HG02852 (cell line): Measurements from ENCODE around the gene UGT1A5.

Experiments used
- ATAC-seq: cut with Tn5 transposase; IDR thresholded peaks from one replicate; pipeline ENCODE4 v1.9.1; 2021; ENCODE audit warnings: mild to moderate bottlenecking, moderate library complexity; ENCODE audit not compliant: unreplicated experiment

The UGT1A5 gene

GRCh38 chr2:233775414-233775813 lies 62.7 kb downstream of the UGT1A5 start:
- ATAC-seq, result no peak

DNA sequence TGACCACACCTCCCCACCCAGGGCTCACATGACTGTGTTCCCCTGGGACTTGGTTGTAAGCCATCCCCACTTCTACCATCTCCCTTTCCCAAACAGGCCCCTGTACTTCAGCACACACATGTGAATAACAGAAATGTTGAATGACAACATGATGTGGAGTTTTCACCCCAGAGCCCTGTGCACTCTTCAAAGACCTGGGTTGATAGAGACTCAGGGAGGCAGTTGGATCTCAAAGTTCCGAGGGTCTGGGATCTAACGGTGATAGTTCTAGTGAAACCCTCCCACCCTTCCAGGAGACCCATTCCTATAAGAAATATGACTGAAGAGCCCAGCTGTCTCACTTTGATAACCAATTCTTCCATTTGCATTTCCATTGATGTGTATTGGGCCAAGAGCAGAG lies 65.3 kb downstream of the UGT1A5 start, which contains the start of gene MROH2A:
MROH2A (plus strand) TSS at position 301 of the 400 bp plus-strand sequence. CDS start 1,029 bp downstream, outside the sequence.
- no peak for ATAC-seq

GRCh38 chr2:233779722-233780121 lies 67.0 kb downstream of the UGT1A5 start:
- no peak for ATAC-seq

- no peak for ATAC-seq
Measured at GRCh38 chr2:233780771-233781170, 68.1 kb downstream of the UGT1A5 start.

DNA sequence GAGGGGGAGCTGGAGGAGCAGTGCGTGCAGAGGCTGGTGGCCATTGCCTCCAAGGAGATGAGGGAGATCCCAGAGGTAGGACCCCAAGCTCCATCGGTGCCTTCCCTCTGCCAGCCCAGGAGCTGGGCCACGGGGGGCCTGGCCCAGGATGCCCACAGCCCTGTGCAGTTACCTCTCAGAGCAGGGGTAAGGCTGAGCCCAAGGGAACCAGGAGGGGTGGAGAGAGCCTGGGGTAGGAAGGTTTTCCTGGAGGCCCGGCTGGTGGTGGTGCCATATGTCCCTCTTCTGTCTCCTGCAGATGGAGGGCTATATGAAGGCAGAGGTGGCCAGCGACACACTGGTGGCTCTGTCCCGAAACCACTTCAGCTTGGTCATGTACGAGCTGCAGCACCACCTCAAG lies 76.8 kb downstream of the UGT1A5 start:
- no peak for ATAC-seq

DNA sequence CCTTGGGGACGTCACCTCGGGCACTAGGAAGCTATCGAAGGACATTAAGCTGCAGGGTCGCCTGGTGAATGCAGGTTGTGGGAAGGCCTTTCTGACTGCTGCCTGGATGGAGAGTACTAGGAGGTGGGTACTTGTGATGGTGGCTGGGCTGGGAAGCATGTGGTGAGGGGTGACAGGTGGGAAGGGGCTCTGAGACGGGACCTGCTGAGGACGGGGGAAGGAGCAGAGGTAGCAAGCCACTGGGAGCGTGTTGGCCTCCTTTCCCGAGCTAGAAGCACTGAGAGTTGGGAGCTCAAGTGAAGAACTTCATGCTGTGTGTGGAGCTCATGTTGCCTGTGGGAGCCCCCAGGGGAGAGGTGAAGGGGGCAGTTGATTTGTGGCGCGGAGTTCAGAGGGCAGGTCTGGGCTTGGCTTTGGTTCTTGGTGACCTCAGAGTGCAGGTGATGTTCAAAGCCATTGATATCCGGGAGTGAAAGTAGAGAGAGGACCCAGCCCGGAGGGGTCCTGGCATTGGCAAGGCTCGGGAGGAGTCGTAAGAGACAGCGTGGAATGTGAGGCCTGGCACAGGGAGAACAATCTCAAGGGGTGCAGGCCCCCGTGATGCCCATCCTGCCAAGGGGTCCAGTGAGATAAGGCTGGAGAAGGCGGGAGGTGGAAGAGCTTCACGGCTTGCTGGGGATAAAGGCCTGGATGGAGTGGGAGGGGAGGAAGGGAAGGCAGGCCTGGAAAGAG lies 78.6 kb downstream of the UGT1A5 start:
- no peak for ATAC-seq

DNA sequence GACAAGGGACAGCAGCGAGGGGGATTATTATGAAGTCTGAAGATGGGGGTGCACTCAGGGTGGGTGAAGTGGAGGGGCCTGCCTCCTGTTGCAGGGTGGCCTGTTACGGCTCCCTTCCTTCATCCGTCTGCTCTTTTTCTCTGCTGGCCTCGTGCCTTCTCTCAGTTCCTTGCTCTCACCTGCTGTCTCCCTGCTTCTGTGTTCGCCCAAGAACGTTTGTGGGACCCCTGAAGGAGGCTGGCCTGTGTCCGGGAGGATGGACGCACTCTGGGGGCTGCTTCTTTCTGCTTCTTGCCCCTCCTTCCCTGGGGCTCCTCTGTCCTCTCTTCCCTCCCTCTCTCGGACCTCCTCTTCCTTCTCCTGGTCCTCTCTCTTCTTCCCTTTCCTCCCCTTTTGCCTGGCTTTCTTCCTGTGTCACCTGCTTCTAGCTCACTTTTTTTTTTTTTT lies 79.2 kb downstream of the UGT1A5 start:
- no peak for ATAC-seq

GRCh38 chr2:233792720-233793119 lies 80.0 kb downstream of the UGT1A5 start:
- ATAC-seq, result no peak

- no peak for ATAC-seq
Measured at GRCh38 chr2:233793465-233794127, 80.9 kb downstream of the UGT1A5 start.

DNA sequence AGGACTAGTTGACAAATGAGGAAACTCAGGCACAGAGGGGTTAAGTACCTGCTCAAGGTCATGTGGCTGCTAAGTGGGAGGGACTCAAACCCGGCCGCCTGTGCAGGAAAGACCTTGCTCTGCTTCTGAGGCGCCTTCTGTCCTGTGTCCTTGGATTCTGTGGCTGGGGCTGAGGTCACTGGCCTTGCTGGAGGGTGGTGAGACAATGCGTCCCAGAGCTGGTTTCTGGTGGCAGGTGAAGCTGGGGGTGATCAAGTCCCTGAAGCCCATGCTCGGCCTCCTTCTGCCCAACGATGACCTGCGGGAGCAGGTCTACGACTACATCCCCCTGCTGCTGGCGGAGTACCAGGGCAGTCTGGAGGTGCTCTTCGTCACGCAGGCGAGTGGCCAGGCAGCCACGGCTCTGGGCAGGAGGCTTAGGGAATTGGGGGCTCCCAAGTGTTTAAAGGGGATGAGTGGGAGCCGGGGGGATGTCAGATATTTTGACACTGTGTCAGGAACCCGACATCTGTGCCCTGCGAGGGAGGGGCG lies 81.5 kb downstream of the UGT1A5 start:
- no peak for ATAC-seq

DNA sequence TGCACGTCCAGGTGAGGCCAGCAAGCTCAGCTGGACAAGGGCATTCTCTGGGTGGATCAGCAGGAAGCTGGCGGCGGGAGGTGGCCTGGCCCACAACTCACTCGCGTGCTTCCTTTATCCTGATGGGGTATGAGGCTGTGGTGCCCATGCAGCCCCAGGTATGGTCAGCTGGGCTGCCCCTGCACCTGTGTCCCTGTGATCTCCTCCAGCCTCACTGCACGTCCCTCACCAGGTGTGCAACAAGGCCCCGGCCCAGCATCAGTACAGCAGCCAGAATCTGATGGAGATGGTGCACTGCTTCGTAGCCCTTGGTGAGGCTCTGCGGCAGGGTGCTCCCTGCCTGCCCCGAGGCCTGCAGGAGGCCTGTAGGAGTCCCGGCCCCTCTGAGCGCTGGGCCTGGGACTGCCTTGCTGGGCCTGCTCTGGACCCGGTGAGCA lies 83.0 kb downstream of the UGT1A5 start:
- no peak for ATAC-seq

GRCh38 chr2:233796254-233796653 lies 83.5 kb downstream of the UGT1A5 start:
- no peak for ATAC-seq

GRCh38 chr2:233798335-233799086 lies 85.8 kb downstream of the UGT1A5 start:
- ATAC-seq, result no peak

- ATAC-seq, result no peak
Measured at GRCh38 chr2:233799087-233799665, 86.5 kb downstream of the UGT1A5 start.

DNA sequence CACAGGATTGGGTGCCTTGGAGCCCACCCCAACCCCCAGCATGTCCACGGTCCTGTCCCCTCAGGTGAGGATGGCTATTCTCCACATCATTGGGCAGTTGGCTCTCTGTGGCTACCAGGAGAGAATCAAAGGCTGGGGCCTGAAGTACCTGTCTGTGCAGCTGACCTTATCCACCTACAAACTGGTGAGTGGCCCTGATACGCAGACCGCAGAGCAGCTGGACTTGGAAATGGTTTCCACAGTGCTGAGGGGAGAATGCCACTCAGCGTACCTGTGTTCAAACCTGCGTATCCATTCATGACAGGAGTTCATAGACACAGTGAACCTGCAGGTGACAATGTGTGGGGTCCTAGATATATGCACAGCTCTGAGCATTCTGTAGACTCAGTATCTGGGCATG lies 87.0 kb downstream of the UGT1A5 start:
- ATAC-seq, result no peak

DNA sequence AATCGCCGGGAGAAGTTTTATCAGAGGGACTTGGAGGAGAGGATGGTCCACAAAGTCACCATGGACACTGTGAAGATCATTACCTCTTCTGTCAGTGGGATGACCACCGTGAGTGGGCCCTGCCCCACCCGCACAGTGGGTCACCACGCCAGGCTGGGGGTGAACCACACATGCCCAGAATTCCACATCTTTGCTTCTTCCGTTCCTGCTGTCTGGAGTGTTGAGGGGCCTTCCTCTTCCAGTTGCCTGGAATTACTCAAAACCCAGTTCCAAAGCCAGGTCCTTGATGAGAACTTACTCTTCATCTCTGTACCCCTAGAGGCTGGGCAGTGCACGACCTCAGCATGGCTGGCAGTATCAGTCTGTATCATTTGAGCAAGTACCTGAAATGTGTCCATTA lies 87.5 kb downstream of the UGT1A5 start:
- no peak for ATAC-seq

- no peak for ATAC-seq
Measured at GRCh38 chr2:233801357-233802131, 88.8 kb downstream of the UGT1A5 start.

- ATAC-seq, result no peak
Measured at GRCh38 chr2:233802132-233802815, 89.6 kb downstream of the UGT1A5 start.

DNA sequence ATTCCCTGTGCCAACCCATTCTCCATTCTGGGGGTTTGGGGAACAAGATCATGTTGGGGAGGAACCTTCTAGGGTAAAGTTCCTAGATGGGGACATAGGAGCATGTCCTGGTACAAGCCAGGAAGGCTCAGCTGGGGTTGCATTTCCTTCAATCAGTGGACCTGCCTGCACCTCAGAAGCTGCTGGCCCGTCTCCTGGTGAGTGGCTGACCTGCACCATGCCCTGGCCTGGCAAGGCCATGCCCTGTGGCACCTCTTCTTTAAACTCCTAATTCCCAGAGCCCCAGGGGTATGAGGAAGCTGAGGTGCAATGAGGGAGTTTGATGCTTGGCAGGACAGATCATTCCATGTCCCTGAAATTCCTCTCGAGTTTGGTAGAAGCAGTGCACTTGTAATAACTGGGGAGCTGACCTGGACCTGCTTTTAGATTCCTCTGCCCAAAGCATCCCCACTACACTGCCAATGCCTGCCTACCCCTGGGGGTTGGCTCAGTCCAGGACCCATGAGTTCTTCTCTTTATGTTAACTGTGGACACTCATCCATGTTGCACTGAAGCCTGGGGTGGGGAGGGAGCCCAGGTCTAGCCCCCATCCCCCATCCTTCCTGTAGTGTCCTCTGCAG lies 90.7 kb downstream of the UGT1A5 start:
- no peak for ATAC-seq
